Cardiac fibroblast (primary cell): Measurements from ENCODE around the gene AP3B1.
A peak's percentile ranks its signal among the peaks of the same experiment; 100 is the strongest.

Experiments used
- DNase-seq, 2 donors: peaks; one replicate each; pipeline versions ENCODE4 v3.0.0 to v3.0.0-alpha.2; 2010; ENCODE audit warnings: low read depth in 2 of 2
- H3K4me3 ChIP-seq, 2 donors: replicated peaks in 1 of 2; 1 replicate in 1 of 2; 2 replicates in 1 of 2; pipeline ENCODE4 v1.5.1; 2011; ENCODE audit warnings: low read depth in 2 of 2, low read length in 2 of 2, mild to moderate bottlenecking in 2 of 2, moderate library complexity in 1 of 2
- TF ChIP-seq, protein P1 (sequence below): IDR thresholded peaks from one replicate; pipeline ENCODE4 v1.5.1; 2011; ENCODE audit warnings: low read depth, mild to moderate bottlenecking, low read length, inconsistent platforms

Gene AP3B1

DNA sequence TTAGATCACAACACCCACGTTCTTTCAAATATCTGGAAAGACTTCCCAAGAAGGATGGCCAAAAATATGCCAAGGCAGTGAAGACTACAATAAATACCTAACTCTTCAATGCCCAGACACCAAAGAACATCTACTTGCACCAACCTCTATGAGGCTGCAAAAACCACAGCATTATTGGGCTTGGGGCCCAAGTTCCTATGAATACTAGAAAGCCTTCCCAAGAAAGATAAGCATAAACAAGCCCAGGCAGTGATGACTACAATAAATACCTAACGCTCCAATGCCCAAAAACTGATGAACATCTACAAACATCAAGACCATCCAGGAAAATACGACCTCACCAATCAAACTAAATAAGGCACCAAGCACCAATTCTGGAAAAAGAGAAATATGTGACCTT is 41.3 kb downstream of the AP3B1 start:
- TF ChIP-seq, protein P1, sequence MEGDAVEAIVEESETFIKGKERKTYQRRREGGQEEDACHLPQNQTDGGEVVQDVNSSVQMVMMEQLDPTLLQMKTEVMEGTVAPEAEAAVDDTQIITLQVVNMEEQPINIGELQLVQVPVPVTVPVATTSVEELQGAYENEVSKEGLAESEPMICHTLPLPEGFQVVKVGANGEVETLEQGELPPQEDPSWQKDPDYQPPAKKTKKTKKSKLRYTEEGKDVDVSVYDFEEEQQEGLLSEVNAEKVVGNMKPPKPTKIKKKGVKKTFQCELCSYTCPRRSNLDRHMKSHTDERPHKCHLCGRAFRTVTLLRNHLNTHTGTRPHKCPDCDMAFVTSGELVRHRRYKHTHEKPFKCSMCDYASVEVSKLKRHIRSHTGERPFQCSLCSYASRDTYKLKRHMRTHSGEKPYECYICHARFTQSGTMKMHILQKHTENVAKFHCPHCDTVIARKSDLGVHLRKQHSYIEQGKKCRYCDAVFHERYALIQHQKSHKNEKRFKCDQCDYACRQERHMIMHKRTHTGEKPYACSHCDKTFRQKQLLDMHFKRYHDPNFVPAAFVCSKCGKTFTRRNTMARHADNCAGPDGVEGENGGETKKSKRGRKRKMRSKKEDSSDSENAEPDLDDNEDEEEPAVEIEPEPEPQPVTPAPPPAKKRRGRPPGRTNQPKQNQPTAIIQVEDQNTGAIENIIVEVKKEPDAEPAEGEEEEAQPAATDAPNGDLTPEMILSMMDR = no peak
- no peak overlapping the region for H3K4me3 ChIP-seq
- peak in 1 of 2 donors; percentile 32 for DNase-seq

DNA sequence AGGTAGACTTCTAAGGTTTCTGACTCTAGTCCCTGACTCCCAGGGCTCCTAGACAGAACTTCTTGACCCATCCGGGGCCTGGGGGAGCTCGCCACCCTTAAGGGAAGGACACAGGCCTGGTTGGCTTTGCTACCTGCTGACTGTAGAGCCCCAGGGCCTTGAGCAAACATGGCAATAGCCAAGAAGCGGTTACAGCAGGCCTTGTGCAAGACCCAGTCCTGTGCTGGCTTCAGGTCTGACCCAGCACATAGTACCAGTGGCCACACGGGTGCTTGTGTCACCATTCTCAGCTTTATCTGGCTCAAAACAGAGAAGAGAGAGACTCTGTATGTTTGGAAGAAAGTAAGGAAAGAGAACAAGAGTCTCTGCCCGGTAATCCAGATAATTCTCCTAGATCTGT is 41.8 kb downstream of the AP3B1 start:
- H3K4me3 ChIP-seq = no peak overlapping the region
- DNase-seq = no peak
- TF ChIP-seq, protein P1 = no peak

DNA sequence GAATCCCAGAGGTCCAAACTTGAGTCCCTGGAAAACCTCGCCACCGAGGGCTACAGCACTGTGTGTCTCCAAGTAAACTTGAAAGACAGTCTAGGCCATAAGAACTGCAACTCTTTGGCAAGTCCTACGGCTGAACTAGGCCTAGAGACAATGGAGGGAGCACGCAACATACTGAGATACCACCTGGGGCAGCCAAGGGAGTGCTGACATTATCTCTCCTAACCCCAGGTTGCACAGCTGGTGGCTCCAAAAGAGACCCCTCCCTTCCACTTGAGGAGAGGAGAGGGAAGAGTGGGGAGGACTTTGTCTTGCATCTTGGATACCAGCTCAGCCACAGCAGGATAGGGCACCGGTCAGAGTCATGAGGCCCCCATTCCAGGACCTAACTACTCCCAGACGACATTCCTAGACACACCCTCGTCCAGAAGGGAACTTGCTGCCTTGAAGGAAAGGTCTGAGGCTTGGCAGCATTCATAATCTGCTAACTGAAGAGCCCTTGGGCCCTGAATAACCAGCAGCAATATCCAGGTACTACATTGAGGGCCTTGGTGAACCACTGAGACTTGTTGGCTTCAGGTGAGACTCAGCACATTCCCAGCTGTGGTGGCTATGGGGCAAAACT is 42.7 kb downstream of the AP3B1 start:
- TF ChIP-seq, protein P1 = no peak
- H3K4me3 ChIP-seq = no peak overlapping the region
- DNase-seq = no peak

DNA sequence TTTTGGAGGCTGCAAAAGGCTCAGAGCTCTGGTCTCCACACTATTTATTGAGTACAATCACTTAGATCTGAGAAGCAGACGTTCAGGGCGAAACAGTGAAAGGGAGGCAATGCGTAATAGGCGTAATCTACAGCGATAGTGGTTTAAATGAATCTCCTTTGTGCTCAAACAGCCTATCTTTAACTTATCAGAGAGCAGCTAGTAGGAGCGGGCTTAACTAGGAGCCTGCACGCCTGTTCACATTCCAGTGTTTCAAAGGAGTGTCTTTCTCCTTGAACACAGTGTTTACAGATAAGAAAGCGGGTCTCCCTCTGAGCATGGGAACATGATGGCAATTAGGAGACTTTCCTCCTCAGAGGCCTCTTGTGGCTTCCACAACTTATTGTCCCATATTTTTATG is 49.4 kb downstream of the AP3B1 start:
- no peak overlapping the region for H3K4me3 ChIP-seq
- peak in 1 of 2 donors; percentile 18 for DNase-seq
- TF ChIP-seq, protein P1 = no peak

DNA sequence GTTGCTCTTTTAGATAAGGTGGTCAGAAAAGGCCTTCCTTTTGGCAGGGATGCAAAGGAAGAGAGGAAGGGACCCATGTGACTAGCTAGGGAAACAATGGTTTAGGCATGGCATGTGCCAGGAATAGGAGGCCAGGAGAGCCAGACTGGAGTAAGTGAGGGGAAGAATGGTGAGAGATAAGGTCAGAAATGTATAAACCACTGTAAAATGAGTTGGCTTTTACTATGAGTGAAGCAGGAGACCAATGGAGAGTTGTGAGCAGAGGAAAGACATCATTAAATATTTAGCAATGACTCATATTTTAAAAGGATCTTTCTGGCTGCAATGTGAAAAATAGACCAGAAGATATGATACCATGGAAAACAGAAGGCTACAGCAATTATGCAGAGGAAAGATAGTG is 50.9 kb downstream of the AP3B1 start:
- peak; percentile 54 to 78 for DNase-seq
- H3K4me3 ChIP-seq = no peak overlapping the region
- TF ChIP-seq, protein P1 = no peak

DNA sequence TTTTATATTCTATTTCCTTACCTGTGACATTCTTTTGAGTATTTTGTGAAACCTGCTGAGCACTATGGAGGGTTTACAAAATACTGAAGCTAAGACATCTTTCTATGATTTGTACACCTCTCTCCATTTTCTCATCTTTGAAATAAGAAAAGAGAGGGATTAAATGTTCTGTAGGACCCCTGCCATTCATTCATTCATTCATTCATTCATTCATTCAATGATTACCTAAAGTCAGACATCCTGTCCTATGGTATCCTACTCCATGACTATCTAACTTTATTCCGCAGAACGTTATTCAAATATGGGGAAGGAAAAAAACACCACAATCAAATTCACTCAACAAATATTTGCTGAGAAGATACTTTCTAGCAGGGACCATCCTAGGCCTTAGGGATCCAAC is 51.4 kb downstream of the AP3B1 start:
- no peak for DNase-seq
- no peak overlapping the region for H3K4me3 ChIP-seq
- TF ChIP-seq, protein P1 = no peak

DNA sequence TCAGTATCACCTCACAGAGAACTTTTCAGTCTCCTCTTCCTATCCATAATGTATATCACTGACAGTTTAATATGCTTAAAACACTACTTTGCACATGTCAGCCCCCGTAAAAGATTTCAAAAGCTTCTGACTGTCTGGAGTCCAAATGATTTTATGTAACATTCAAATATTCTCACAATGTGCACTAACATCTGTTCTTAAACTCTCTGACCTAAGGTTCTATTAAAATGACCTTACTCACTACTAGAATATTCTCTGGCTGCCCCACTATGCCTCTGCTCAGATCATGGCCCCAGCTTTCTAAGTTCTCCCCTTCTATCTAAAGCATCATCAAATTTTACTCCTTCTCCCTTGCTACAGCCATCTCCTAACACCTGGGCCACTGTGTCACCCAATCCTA is 52.5 kb downstream of the AP3B1 start:
- no peak overlapping the region for H3K4me3 ChIP-seq
- no peak for DNase-seq
- TF ChIP-seq, protein P1 = no peak
